Neural cell (in vitro differentiated cells): ENCODE results near the gene LECT2. TPM values are rescaled to one million over a fixed set of nuclear protein-coding genes. Genes with fewer than 3 reads are reported as not detected.

Experiments used
- H2AFZ ChIP-seq: fragments of 200-600, 300-800 bp; sonication (generic), shearing (Covaris generic); 2 replicates; pipeline ENCODE4 v1.6.0; 2014; ENCODE audit warnings: low read depth, mild to moderate bottlenecking, antibody characterized with exemption, low read length, moderate library complexity
- H3F3A ChIP-seq: fragments of 200-600 bp; shearing (Covaris generic); 2 replicates; pipeline ENCODE4 v1.6.1; 2016; ENCODE audit warnings: mild to moderate bottlenecking, moderate library complexity, mixed read lengths, antibody characterized with exemption, low read length; ENCODE audit not compliant: insufficient read depth, poor library complexity, severe bottlenecking
- H3K27ac ChIP-seq: fragments of 200-600, 300-800 bp; sonication (generic), shearing (Covaris generic); 2 replicates; pipeline ENCODE4 v1.5.1; 2014; ENCODE audit warnings: mild to moderate bottlenecking, low read length, moderate library complexity
- H3K27me3 ChIP-seq: fragments of 300-800, 200-600 bp; sonication (generic), shearing (Covaris generic); 2 replicates; pipeline ENCODE4 v1.6.0; 2014; ENCODE audit warnings: mild to moderate bottlenecking, low read depth, low read length, moderate library complexity; ENCODE audit not compliant: insufficient read depth
- H3K36me3 ChIP-seq: fragments of 300-800, 200-600 bp; sonication (generic), shearing (Covaris generic); 2 replicates; pipeline ENCODE4 v1.5.1; 2014; ENCODE audit warnings: mild to moderate bottlenecking, antibody characterized with exemption, low read length, moderate library complexity; ENCODE audit not compliant: insufficient read depth
- H3K4me2 ChIP-seq: fragments of 300-800, 200-600 bp; sonication (generic), shearing (Covaris generic); 2 replicates; pipeline ENCODE4 v1.6.0; 2014; ENCODE audit warnings: mild to moderate bottlenecking, low read length
- H3K4me3 ChIP-seq: fragments of 300-800, 200-600 bp; sonication (generic), shearing (Covaris generic); 2 replicates; pipeline ENCODE4 v1.5.1; 2014; ENCODE audit warnings: mild to moderate bottlenecking, low read length, moderate library complexity
- H3K79me2 ChIP-seq: fragments of 200-600 bp; shearing (Covaris generic); replicated peaks from 2 replicates; pipeline ENCODE4 v1.6.0; 2014; ENCODE audit warnings: mild to moderate bottlenecking, low read length, moderate library complexity; ENCODE audit not compliant: insufficient read depth
- H3K9ac ChIP-seq: fragments of 300-800, 200-600 bp; sonication (generic), shearing (Covaris generic); 2 replicates; pipeline ENCODE4 v1.6.1; 2016; ENCODE audit warnings: mild to moderate bottlenecking, low read length, mixed read lengths
- H3K9me2 ChIP-seq: fragments of 200-600 bp; shearing (Covaris generic); 2 replicates; pipeline ENCODE4 v1.6.1; 2016; ENCODE audit warnings: mild to moderate bottlenecking, low read length, mixed read lengths; ENCODE audit not compliant: insufficient read depth
- H3K9me3 ChIP-seq: fragments of 200-600, 300-800 bp; sonication (generic), shearing (Covaris generic); 2 replicates; pipeline ENCODE4 v1.6.1; 2016; ENCODE audit warnings: mild to moderate bottlenecking, mixed run types, low read length, moderate library complexity, mixed read lengths
- H4K20me1 ChIP-seq: fragments of 200-600 bp; shearing (Covaris generic); 2 replicates; pipeline ENCODE4 v1.6.1; 2016; ENCODE audit warnings: mild to moderate bottlenecking, mixed run types; ENCODE audit not compliant: insufficient read depth
- EP300 ChIP-seq: fragments of 450-650 bp; conservative IDR thresholded peaks from 2 replicates; pipeline ENCODE4 v1.6.1; 2014; ENCODE audit warnings: antibody characterized with exemption, mild to moderate bottlenecking, moderate library complexity; ENCODE audit not compliant: poor library complexity, severe bottlenecking
- EZH2 ChIP-seq: fragments of 200-600, 300-800 bp; shearing (Covaris generic), sonication (generic); IDR thresholded peaks from 2 replicates; pipeline ENCODE4 v1.6.1; 2014; ENCODE audit warnings: antibody characterized with exemption, low read length, borderline replicate concordance, mild to moderate bottlenecking; ENCODE audit not compliant: insufficient read depth, poor library complexity, severe bottlenecking
- MXI1 ChIP-seq: fragments of 450-650 bp; conservative IDR thresholded peaks from 2 replicates; pipeline ENCODE4 v1.6.1; 2014; ENCODE audit warnings: antibody characterized with exemption, mild to moderate bottlenecking; ENCODE audit not compliant: poor library complexity, severe bottlenecking
- POLR2AphosphoS5 ChIP-seq: IDR thresholded peaks from 2 replicates; pipeline ENCODE4 v1.6.1; 2012
- RAD21 ChIP-seq: fragments of 450-650 bp; conservative IDR thresholded peaks from 2 replicates; pipeline ENCODE4 v1.6.1; 2014; ENCODE audit warnings: antibody characterized with exemption, mild to moderate bottlenecking, moderate library complexity
- REST ChIP-seq: IDR thresholded peaks from 2 replicates; pipeline ENCODE4 v1.6.1; 2012; ENCODE audit warnings: borderline replicate concordance
- SMC3 ChIP-seq: fragments of 450-650 bp; conservative IDR thresholded peaks from 2 replicates; pipeline ENCODE4 v1.6.1; 2014; ENCODE audit warnings: antibody characterized with exemption, mild to moderate bottlenecking, moderate library complexity; ENCODE audit not compliant: poor library complexity
- TAF1 ChIP-seq: IDR thresholded peaks from 2 replicates; pipeline ENCODE4 v1.6.1; 2012; ENCODE audit warnings: low read depth
- polyA plus RNA-seq: library from polyadenylated mRNA; depleted of rRNA; stranded (reverse); fragments of >200 nt; gene quantifications from 2 replicates; pipeline ENCODE4 v1.2.3, GENCODE V29; 2014
- TF ChIP-seq, protein P1 (sequence below): fragments of 450-650 bp; IDR thresholded peaks from 2 replicates; pipeline ENCODE4 v1.5.1; 2014; ENCODE audit warnings: antibody characterized with exemption, mild to moderate bottlenecking, moderate library complexity; ENCODE audit not compliant: poor library complexity, severe bottlenecking

The LECT2 gene
- polyA plus RNA-seq, 1 donor from 2014 or later: not detected

DNA sequence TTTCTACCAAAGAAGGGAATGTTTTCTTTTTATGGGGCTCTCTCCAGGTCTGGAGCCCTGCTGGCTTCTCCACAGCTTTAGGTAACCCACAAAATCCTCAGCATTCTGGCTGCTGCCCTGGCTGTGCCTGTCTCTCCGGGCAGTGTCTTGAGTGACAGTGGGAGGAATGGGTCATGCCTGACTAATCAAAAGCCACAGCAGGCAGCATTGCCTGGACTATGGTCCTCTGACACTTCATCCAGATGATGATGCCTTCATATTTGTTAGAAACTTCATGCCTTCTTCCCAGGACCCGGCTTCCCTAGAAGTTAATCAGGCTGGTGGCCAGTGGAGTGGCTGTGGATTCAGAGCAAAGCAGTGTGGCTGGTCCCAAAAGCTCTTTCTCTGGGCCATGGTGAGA, 41.8 kb upstream of the LECT2 start:
- H3K36me3 ChIP-seq: no peaks in the 10 kb centered on the region
- TF ChIP-seq TAF1 (no peak), SMC3 (no peak), EP300 (no peak), POLR2AphosphoS5 (no peak), RAD21 (no peak), REST (no peak), MXI1 (no peak), EZH2 (no peak)
- TF ChIP-seq, protein P1, sequence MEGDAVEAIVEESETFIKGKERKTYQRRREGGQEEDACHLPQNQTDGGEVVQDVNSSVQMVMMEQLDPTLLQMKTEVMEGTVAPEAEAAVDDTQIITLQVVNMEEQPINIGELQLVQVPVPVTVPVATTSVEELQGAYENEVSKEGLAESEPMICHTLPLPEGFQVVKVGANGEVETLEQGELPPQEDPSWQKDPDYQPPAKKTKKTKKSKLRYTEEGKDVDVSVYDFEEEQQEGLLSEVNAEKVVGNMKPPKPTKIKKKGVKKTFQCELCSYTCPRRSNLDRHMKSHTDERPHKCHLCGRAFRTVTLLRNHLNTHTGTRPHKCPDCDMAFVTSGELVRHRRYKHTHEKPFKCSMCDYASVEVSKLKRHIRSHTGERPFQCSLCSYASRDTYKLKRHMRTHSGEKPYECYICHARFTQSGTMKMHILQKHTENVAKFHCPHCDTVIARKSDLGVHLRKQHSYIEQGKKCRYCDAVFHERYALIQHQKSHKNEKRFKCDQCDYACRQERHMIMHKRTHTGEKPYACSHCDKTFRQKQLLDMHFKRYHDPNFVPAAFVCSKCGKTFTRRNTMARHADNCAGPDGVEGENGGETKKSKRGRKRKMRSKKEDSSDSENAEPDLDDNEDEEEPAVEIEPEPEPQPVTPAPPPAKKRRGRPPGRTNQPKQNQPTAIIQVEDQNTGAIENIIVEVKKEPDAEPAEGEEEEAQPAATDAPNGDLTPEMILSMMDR: no peak
- H4K20me1 ChIP-seq: no peaks in the 10 kb centered on the region
- H3K4me2 ChIP-seq: no peak overlapping the region
- H3K79me2 ChIP-seq: no peaks in the 10 kb centered on the region
- H3K4me3 ChIP-seq: no peak overlapping the region
- H3K27me3 ChIP-seq: no peaks in the 10 kb centered on the region
- no peak overlapping the region for H2AFZ ChIP-seq
- no peaks in the 10 kb centered on the region for H3K9me3 ChIP-seq
- H3K9me2 ChIP-seq: no peaks in the 10 kb centered on the region
- no peaks in the 10 kb centered on the region for H3F3A ChIP-seq
- H3K27ac ChIP-seq: no peak overlapping the region
- H3K9ac ChIP-seq: no peak overlapping the region

GRCh38 chr5:135995976-135996375, 41.2 kb upstream of the LECT2 start:
- H3K27ac ChIP-seq: no peak overlapping the region
- no peak overlapping the region for H3K9ac ChIP-seq
- no peaks in the 10 kb centered on the region for H3K79me2 ChIP-seq
- no peaks in the 10 kb centered on the region for H4K20me1 ChIP-seq
- H3K4me3 ChIP-seq: no peak overlapping the region
- no peaks in the 10 kb centered on the region for H3F3A ChIP-seq
- H3K27me3 ChIP-seq: no peaks in the 10 kb centered on the region
- no peak for TF ChIP-seq TAF1
- H3K4me2 ChIP-seq: no peak overlapping the region
- no peak overlapping the region for H2AFZ ChIP-seq
- H3K9me3 ChIP-seq: no peaks in the 10 kb centered on the region
- no peaks in the 10 kb centered on the region for H3K36me3 ChIP-seq
- no peaks in the 10 kb centered on the region for H3K9me2 ChIP-seq
